Caco-2 (cell line): Measurements from ENCODE around the gene DENND6B. TPM values are rescaled to one million over a fixed set of nuclear protein-coding genes. Genes with fewer than 3 reads are reported as not detected.

ENCODE experiments used
- BruUV-seq: library from RNA; stranded (reverse); fragments of 400-500 nt; replicated peaks from 2 replicates; lab custom pipeline; 2021; lab: Mats Ljungman, UMichigan
- CTCF ChIA-PET: fragments of 300-600 bp; sonication (Branson Sonifier 250); formaldehyde crosslinking; loops from one replicate; lab custom pipeline; 2022; ENCODE audit warnings: antibody characterized with exemption; lab: Charles Lee
- POLR2A ChIA-PET: fragments of 300-600 bp; sonication (Branson Sonifier 250); formaldehyde crosslinking; loops from one replicate; lab custom pipeline; 2022; ENCODE audit warnings: antibody characterized with exemption; lab: Charles Lee
- DNase-seq, 2 experiments: peaks; one replicate each; pipeline versions ENCODE4 v3.0.0 to v3.0.0-alpha.2; 2020 to 2022
- H3K27me3 ChIP-seq: replicated peaks from 2 replicates; pipeline ENCODE4 v1.6.0; 2011; ENCODE audit warnings: low read length; ENCODE audit not compliant: control insufficient read depth, insufficient read depth
- H3K36me3 ChIP-seq: 2 replicates; pipeline ENCODE4 v1.5.1; 2011; ENCODE audit warnings: low read length; ENCODE audit not compliant: control insufficient read depth, insufficient read depth
- H3K4me1 ChIP-seq: fragments of 250-450 bp; sonication (Bioruptor Pico); 2 replicates; pipeline ENCODE4 v1.5.1; 2020; ENCODE audit warnings: mild to moderate bottlenecking
- H3K4me3 ChIP-seq: 2 replicates; pipeline ENCODE4 v1.5.1; 2011; ENCODE audit warnings: low read depth, mild to moderate bottlenecking, control low read depth, low read length
- H3K9me3 ChIP-seq: fragments of 250-450 bp; sonication (Bioruptor Pico); 2 replicates; pipeline ENCODE4 v1.5.1; 2020; ENCODE audit warnings: mild to moderate bottlenecking, moderate library complexity
- H3K27ac Mint-ChIP-seq: one replicate; pipeline ENCODE4 v1.8.0; 2022; ENCODE audit warnings: mixed read lengths; ENCODE audit not compliant: unreplicated experiment
- H3K27me3 Mint-ChIP-seq: one replicate; pipeline ENCODE4 v1.8.0; 2022; ENCODE audit warnings: mixed read lengths; ENCODE audit not compliant: insufficient read depth, unreplicated experiment
- H3K36me3 Mint-ChIP-seq: one replicate; pipeline ENCODE4 v1.8.0; 2022; ENCODE audit warnings: mild to moderate bottlenecking, mixed read lengths; ENCODE audit not compliant: insufficient read depth, unreplicated experiment
- H3K4me1 Mint-ChIP-seq: one replicate; pipeline ENCODE4 v1.8.0; 2022; ENCODE audit warnings: low read depth, mixed read lengths; ENCODE audit not compliant: unreplicated experiment
- H3K4me3 Mint-ChIP-seq: one replicate; pipeline ENCODE4 v1.8.0; 2022; ENCODE audit warnings: mild to moderate bottlenecking, moderate library complexity, mixed read lengths; ENCODE audit not compliant: unreplicated experiment
- H3K9me3 Mint-ChIP-seq: one replicate; pipeline ENCODE4 v1.8.0; 2022; ENCODE audit warnings: mixed read lengths; ENCODE audit not compliant: unreplicated experiment
- CTCF ChIP-seq, 2 experiments: fragments of 200-600 bp in 1 of 2; IDR thresholded peaks; 1 replicate in 1 of 2; 2 replicates in 1 of 2; pipeline versions ENCODE4 v1.5.1 to v1.8.0; 2011 to 2022; ENCODE audit warnings: antibody characterized with exemption in 1 of 2, control low read depth in 1 of 2, inconsistent platforms in 1 of 2, low read depth in 1 of 2, low read length in 1 of 2, mild to moderate bottlenecking in 1 of 2, moderate library complexity in 1 of 2; ENCODE audit not compliant: insufficient read depth in 1 of 2, severe bottlenecking in 1 of 2, unreplicated experiment in 1 of 2
- intact Hi-C: fragments of 100-400 bp; cut with micrococcal nuclease; formaldehyde crosslinking; loops from one replicate; pipeline ENCODE4 v1.10.0; 2022; ENCODE audit not compliant: unreplicated experiment
- total RNA-seq: library from RNA; stranded (reverse); gene quantifications from 2 replicates; pipeline ENCODE4 v1.2.3, GENCODE V29; 2022

DENND6B gene
- total RNA-seq, 1 experiment from 2014 or later, result 3.4 TPM

- H3K9me3 ChIP-seq, result no peaks in the 10 kb centered on the region
- Mint-ChIP-seq H3K36me3 (no peaks in the 10 kb centered on the region), H3K9me3 (no peaks in the 10 kb centered on the region), H3K27me3 (no peaks in the 10 kb centered on the region), H3K27ac (no peak overlapping the region), H3K4me3 (no peak overlapping the region), H3K4me1 (no peaks in the 10 kb centered on the region)
- intact Hi-C loops, result no loop called here
- no TSS peak for BruUV-seq
- no peak for TF ChIP-seq CTCF (IDR thresholded peaks at IDR 0.05; ENCODE audit: insufficient read depth in 1 of 2, low read depth in 1 of 2, low read length in 1 of 2, severe bottlenecking in 1 of 2, unreplicated experiment in 1 of 2)
- no peak overlapping the region for H3K4me3 ChIP-seq
- H3K4me1 ChIP-seq, result no peaks in the 10 kb centered on the region
- ChIA-PET POLR2A (no interaction called here), CTCF (no interaction called here)
- H3K36me3 ChIP-seq, result no peaks in the 10 kb centered on the region
- DNase-seq, result no peak
- H3K27me3 ChIP-seq, result no peaks in the 10 kb centered on the region
These were observed 8.0 kb downstream of the DENND6B start for GRCh38 chr22:50318698-50319411.

- TF ChIP-seq CTCF (IDR thresholded peaks at IDR 0.05; ENCODE audit: insufficient read depth in 1 of 2, low read depth in 1 of 2, low read length in 1 of 2, severe bottlenecking in 1 of 2, unreplicated experiment in 1 of 2), result no peak
- no TSS peak for BruUV-seq
- no peaks in the 10 kb centered on the region for H3K27me3 ChIP-seq
- no peaks in the 10 kb centered on the region for H3K27me3 Mint-ChIP-seq
- H3K4me3 Mint-ChIP-seq, result no peak overlapping the region
- no peak overlapping the region for H3K4me3 ChIP-seq
- DNase-seq, result no peak
- ChIA-PET POLR2A (no interaction called here), CTCF (interaction anchor here (1.0 kb wide), 1 partner anchor 18 kb away, joined by 3 read pairs; no protein-coding TSS in a partner anchor)
- intact Hi-C loops, result no loop called here
- no peak overlapping the region for H3K27ac Mint-ChIP-seq
- H3K4me1 ChIP-seq, result no peaks in the 10 kb centered on the region
- no peaks in the 10 kb centered on the region for H3K9me3 ChIP-seq
- no peaks in the 10 kb centered on the region for H3K36me3 Mint-ChIP-seq
- no peaks in the 10 kb centered on the region for H3K36me3 ChIP-seq
- H3K9me3 Mint-ChIP-seq, result no peaks in the 10 kb centered on the region
- no peaks in the 10 kb centered on the region for H3K4me1 Mint-ChIP-seq
These were observed 8.5 kb downstream of the DENND6B start for GRCh38 chr22:50318356-50318697.

GRCh38 chr22:50317674-50318073 is 9.1 kb downstream of the DENND6B start:
- no peaks in the 10 kb centered on the region for H3K9me3 ChIP-seq
- DNase-seq, result no peak
- Mint-ChIP-seq H3K27ac (no peak overlapping the region), H3K36me3 (no peaks in the 10 kb centered on the region), H3K27me3 (no peaks in the 10 kb centered on the region), H3K4me3 (no peak overlapping the region), H3K9me3 (no peaks in the 10 kb centered on the region), H3K4me1 (no peaks in the 10 kb centered on the region)
- no peak overlapping the region for H3K4me3 ChIP-seq
- POLR2A ChIA-PET, result no interaction called here
- CTCF ChIA-PET, result interaction anchor here (1.0 kb wide), 1 partner anchor 17 kb away, joined by 3 read pairs; no protein-coding TSS in a partner anchor
- H3K27me3 ChIP-seq, result no peaks in the 10 kb centered on the region
- BruUV-seq, result no TSS peak
- no peaks in the 10 kb centered on the region for H3K4me1 ChIP-seq
- TF ChIP-seq CTCF (IDR thresholded peaks at IDR 0.05; ENCODE audit: insufficient read depth in 1 of 2, low read depth in 1 of 2, low read length in 1 of 2, severe bottlenecking in 1 of 2, unreplicated experiment in 1 of 2), result no peak
- no peaks in the 10 kb centered on the region for H3K36me3 ChIP-seq
- intact Hi-C loops, result no loop called here
